Bronchial smooth muscle cell (primary cell): ENCODE results near the gene FABP2. TPM values are rescaled to one million over a fixed set of nuclear protein-coding genes. Genes with fewer than 3 reads are reported as not detected.

Experiments used
- total RNA-seq: library from RNA; depleted of rRNA; stranded (reverse); fragments of >200 nt; gene quantifications from 2 replicates; pipeline ENCODE4 v1.2.1, GENCODE V29; 2014

FABP2 gene
- total RNA-seq, result not detected in 2 replicates

DNA sequence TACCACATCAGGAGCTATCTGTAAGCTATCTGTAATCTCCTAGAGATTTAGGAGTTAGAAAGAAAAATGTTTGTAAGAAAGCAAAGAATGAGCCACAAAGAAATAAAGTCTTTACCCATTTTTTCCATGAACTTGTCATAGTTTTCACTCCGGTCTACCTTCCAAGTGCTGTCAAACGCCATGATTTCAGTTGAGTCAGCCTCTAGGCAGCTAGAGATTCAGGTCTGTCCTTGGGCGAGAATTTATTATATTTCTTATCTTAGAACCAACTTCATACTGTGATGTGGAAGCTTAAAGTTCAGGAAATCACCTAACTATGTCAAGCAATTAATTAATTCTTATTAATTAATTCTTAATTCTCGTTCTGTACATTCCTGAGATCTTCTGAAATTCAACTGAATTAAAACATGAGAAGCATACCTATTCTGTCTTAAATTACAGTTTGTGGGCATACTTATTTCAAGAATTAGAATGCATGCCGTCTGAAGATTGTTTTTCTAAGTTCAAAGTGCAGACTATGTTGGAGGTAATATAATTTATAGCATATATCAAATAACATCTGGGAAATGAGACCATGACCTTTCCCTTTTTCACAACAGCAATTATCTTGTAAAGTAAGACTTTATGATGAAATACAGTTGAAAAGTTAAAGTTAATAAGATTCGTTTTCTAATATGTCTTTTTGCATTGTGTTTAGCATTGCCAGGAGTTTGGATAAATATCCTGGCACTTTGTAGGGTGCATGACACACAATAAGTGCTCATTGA lies at the start of gene FABP2:
FABP2 (minus strand) TSS at position 218 of the 767 bp plus-strand sequence; CDS start at position 182, 36 bp downstream.

Other genes starting within 250 kb of the FABP2 start
- gene MYOZ2, start 186.3 kb downstream of the FABP2 start, total RNA-seq, result under 0.01 TPM in 1 of 2 replicates, not detected in the other
- 9.9 and 10.4 TPM in 2 replicates for gene USP53, start 109.4 kb downstream of the FABP2 start, total RNA-seq